Endothelial cell of umbilical vein (primary cell): ENCODE measurements around the gene CRISP3.

ENCODE experiments used
- EZH2 ChIP-seq: IDR thresholded peaks from 2 replicates; pipeline ENCODE4 v1.6.1; 2012; ENCODE audit warnings: borderline replicate concordance, low read depth, mild to moderate bottlenecking, moderate library complexity, low read length, inconsistent platforms; ENCODE audit not compliant: severe bottlenecking
- FOS ChIP-seq: IDR thresholded peaks from 2 replicates; pipeline ENCODE4 v1.6.1; 2011; ENCODE audit warnings: mild to moderate bottlenecking, low read length, moderate library complexity, borderline replicate concordance; ENCODE audit not compliant: insufficient read depth
- GATA2 ChIP-seq: IDR thresholded peaks from 2 replicates; pipeline ENCODE4 v1.7.0; 2011; ENCODE audit warnings: low read depth, mild to moderate bottlenecking, moderate library complexity, mixed read lengths, low read length; ENCODE audit not compliant: insufficient read length, insufficient read depth
- JUN ChIP-seq: IDR thresholded peaks from 2 replicates; pipeline ENCODE4 v1.6.1; 2011; ENCODE audit warnings: borderline replicate concordance, low read depth; ENCODE audit not compliant: insufficient read length, insufficient read depth
- MYC ChIP-seq: IDR thresholded peaks from one replicate; pipeline ENCODE4 v1.6.1; 2011; ENCODE audit warnings: mild to moderate bottlenecking, low read depth, low read length
- POLR2A ChIP-seq: IDR thresholded peaks from 2 replicates; pipeline ENCODE4 v1.6.1; 2012; ENCODE audit warnings: low read depth, mild to moderate bottlenecking, control low read depth, low read length
- POLR2AphosphoS5 ChIP-seq: IDR thresholded peaks from 2 replicates; pipeline ENCODE4 v1.6.1; 2012; ENCODE audit warnings: low read depth, mild to moderate bottlenecking, control low read depth, low read length, moderate library complexity; ENCODE audit not compliant: insufficient read depth
- TF ChIP-seq, protein P1 (sequence below), 2 donors: IDR thresholded peaks; 1 replicate in 1 of 2; 2 replicates in 1 of 2; pipeline ENCODE4 v1.5.1; 2011; ENCODE audit warnings: low read length in 2 of 2, mild to moderate bottlenecking in 2 of 2, moderate library complexity in 2 of 2, control low read depth in 1 of 2, inconsistent platforms in 1 of 2, low read depth in 1 of 2; ENCODE audit not compliant: insufficient read depth in 1 of 2; ENCODE audit errors: extremely low read depth in 1 of 2
- TF ChIP-seq, protein P2 (sequence below): IDR thresholded peaks from 2 replicates; pipeline ENCODE4 v1.6.1; 2011; ENCODE audit not compliant: insufficient read depth, insufficient read length

DNA sequence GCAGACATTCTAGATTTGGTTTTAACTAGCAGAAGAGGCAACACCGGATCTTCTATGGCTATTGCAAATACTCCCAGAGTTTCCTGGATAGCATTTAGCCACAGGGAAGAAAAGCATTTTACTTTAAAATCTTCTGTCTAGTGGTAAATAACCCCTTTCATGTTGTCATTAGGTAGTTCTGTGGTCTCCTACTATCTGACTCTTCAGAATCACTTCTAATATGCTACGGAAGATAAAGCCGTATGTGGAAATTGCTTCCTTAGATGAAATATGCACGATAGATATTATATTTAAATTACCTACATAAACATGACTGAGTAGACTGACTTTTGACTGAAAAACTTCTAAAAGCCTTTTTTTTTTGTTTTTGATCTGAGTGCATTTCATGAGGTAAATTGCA is 759 bp downstream of the CRISP3 start:
- TF ChIP-seq, protein P1, sequence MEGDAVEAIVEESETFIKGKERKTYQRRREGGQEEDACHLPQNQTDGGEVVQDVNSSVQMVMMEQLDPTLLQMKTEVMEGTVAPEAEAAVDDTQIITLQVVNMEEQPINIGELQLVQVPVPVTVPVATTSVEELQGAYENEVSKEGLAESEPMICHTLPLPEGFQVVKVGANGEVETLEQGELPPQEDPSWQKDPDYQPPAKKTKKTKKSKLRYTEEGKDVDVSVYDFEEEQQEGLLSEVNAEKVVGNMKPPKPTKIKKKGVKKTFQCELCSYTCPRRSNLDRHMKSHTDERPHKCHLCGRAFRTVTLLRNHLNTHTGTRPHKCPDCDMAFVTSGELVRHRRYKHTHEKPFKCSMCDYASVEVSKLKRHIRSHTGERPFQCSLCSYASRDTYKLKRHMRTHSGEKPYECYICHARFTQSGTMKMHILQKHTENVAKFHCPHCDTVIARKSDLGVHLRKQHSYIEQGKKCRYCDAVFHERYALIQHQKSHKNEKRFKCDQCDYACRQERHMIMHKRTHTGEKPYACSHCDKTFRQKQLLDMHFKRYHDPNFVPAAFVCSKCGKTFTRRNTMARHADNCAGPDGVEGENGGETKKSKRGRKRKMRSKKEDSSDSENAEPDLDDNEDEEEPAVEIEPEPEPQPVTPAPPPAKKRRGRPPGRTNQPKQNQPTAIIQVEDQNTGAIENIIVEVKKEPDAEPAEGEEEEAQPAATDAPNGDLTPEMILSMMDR (IDR thresholded peaks at IDR 0.05; ENCODE audit: extremely low read depth in 1 of 2, insufficient read depth in 1 of 2, low read depth in 1 of 2, low read length in 2 of 2) = no peak
- TF ChIP-seq POLR2A (no peak), POLR2AphosphoS5 (no peak), JUN (no peak), EZH2 (no peak), GATA2 (no peak), MYC (no peak), FOS (no peak)
- TF ChIP-seq, protein P2, sequence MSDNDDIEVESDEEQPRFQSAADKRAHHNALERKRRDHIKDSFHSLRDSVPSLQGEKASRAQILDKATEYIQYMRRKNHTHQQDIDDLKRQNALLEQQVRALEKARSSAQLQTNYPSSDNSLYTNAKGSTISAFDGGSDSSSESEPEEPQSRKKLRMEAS = no peak
